ENCODE measurements around the gene KCNJ16. TPM values are rescaled to one million over a fixed set of nuclear protein-coding genes. Genes with fewer than 3 reads are reported as not detected.
"Not testable (repeated sequence)": the region's sequence is repeated elsewhere in the genome, so short reads cannot be mapped to it uniquely, and the experiment has no call there.

KCNJ16 gene
- total RNA-seq, 1 donor from 2014 or later = 0.35 TPM

DNA sequence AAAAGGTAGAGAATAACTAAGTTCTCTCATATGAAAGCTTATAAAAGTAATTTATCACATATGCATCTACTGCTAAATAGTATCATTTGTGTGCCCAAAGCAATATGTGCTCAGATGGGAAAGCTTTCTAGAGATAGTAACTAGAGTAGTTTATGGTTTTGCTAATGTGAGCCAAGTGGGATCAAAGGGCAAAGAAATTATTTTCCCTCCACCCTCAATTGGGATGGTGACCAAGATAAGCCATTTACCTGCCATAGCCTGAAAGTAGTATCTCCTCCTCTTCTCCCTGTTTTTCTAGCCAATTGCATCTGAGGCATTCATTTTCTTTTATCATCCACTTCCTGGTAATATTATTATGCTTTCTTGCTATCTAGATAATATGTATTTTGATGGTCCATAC is 41.9 kb upstream of the KCNJ16 start:
- no peak overlapping the region for H3K4me3 ChIP-seq
- ATAC-seq (no peak), DNase-seq (no peak)
- H3K27me3 ChIP-seq = no peaks in the 10 kb centered on the region
- H3K27ac ChIP-seq = no peak overlapping the region
- intact Hi-C loops (cut with DNase I) = no loop called here
- H3K36me3 ChIP-seq = no peaks in the 10 kb centered on the region
- TF ChIP-seq, protein P1, sequence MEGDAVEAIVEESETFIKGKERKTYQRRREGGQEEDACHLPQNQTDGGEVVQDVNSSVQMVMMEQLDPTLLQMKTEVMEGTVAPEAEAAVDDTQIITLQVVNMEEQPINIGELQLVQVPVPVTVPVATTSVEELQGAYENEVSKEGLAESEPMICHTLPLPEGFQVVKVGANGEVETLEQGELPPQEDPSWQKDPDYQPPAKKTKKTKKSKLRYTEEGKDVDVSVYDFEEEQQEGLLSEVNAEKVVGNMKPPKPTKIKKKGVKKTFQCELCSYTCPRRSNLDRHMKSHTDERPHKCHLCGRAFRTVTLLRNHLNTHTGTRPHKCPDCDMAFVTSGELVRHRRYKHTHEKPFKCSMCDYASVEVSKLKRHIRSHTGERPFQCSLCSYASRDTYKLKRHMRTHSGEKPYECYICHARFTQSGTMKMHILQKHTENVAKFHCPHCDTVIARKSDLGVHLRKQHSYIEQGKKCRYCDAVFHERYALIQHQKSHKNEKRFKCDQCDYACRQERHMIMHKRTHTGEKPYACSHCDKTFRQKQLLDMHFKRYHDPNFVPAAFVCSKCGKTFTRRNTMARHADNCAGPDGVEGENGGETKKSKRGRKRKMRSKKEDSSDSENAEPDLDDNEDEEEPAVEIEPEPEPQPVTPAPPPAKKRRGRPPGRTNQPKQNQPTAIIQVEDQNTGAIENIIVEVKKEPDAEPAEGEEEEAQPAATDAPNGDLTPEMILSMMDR (IDR thresholded peaks at IDR 0.05) = no peak
- H3K4me1 ChIP-seq = no peaks in the 10 kb centered on the region
- H3K9me3 ChIP-seq = no peaks in the 10 kb centered on the region

DNA sequence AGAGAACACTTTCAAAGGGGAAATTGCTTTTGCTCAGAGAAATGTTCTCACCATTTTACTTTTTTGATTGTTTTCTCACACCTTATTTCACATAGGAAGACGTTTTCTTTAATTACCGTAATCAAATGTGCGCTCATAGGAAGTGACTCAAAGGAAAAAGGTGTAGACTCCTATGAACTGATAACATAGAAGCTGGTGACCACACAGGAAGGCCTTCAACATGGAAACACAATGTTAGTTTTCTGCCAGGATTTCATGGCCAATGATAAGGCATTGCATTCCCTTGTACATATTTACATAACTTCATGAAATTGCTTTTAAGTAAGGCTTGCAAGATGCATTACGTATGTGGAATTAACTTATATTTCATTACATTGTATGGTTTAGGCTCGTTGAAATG is 40.9 kb upstream of the KCNJ16 start:
- intact Hi-C loops (cut with DNase I) = no loop called here
- no peak overlapping the region for H3K4me3 ChIP-seq
- no peak overlapping the region for H3K27ac ChIP-seq
- no peaks in the 10 kb centered on the region for H3K36me3 ChIP-seq
- H3K27me3 ChIP-seq = no peaks in the 10 kb centered on the region
- TF ChIP-seq, protein P1 (IDR thresholded peaks at IDR 0.05) = no peak
- H3K4me1 ChIP-seq = no peaks in the 10 kb centered on the region
- H3K9me3 ChIP-seq = no peaks in the 10 kb centered on the region
- no peak for DNase-seq
- no peak for ATAC-seq

DNA sequence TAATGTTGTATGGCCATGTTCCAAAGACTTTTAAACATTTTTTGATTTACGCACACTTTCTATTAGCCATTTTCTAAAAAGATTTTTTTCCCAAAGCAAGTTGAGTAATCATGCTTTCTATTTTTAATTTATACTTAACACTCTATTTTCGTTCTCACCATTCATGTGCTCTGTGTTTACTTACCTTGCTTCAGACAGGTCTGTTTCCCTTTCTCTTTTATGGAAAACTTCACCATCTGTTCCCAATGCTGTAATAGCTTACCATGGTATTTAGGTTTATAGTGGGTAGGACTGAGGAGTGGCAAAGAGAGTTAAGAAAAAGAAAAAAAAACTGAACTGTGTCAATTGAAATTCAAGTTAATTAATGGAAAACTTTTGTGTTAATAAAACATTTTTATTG is 37.5 kb upstream of the KCNJ16 start:
- ATAC-seq (no peak), DNase-seq (no peak)
- no peak overlapping the region for H3K27ac ChIP-seq
- intact Hi-C loops (cut with DNase I) = no loop called here
- H3K36me3 ChIP-seq = no peaks in the 10 kb centered on the region
- H3K9me3 ChIP-seq = no peaks in the 10 kb centered on the region
- H3K27me3 ChIP-seq = no peaks in the 10 kb centered on the region
- TF ChIP-seq, protein P1 (IDR thresholded peaks at IDR 0.05) = no peak
- no peaks in the 10 kb centered on the region for H3K4me1 ChIP-seq
- no peak overlapping the region for H3K4me3 ChIP-seq

DNA sequence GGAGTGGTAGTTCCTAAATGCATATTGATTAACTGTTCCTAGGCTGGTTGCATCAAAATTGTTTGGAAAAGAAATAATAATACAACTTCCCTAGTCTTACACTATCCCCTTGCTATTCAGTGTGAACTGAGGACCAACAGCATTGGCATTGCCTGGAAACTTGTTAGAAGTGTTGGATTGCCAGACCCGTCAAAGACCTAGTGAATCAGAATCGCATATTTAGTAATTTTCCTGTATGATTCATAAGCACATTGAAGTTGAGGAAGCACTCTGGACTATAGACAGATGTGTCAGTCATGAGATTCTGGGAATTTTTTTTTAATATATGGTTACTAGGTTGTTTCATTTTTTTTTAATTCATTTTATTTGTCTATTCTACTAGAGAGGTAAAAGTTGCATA is 34.7 kb upstream of the KCNJ16 start:
- TF ChIP-seq, protein P1 (IDR thresholded peaks at IDR 0.05) = no peak
- DNase-seq (no peak), ATAC-seq (peak; percentile 53)
- H3K36me3 ChIP-seq = no peaks in the 10 kb centered on the region
- no peaks in the 10 kb centered on the region for H3K9me3 ChIP-seq
- no peaks in the 10 kb centered on the region for H3K27me3 ChIP-seq
- H3K27ac ChIP-seq = no peak overlapping the region
- intact Hi-C loops (cut with DNase I) = no loop called here
- H3K4me1 ChIP-seq = no peaks in the 10 kb centered on the region
- no peak overlapping the region for H3K4me3 ChIP-seq

DNA sequence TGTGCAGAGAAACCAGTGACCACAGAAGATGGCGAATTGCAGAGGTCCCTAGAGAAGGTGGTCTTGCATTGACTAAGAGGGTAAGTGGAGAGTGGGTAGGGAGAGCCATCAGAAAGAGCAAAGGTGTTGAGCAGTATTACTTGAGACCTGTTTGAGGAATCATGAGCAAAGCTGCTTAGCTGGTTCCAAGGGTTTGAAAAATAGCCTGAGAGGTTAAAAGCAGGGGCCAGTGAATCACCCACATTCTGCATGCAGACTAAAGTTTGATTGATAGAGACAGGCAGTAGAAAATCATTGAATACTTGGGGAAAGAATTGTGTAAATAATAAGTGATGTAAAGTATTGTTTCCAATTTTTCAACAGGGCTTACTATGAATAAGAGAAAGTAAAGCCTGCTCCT is 34.0 kb upstream of the KCNJ16 start:
- no peaks in the 10 kb centered on the region for H3K27me3 ChIP-seq
- no peak for DNase-seq
- no peak overlapping the region for H3K27ac ChIP-seq
- no peaks in the 10 kb centered on the region for H3K36me3 ChIP-seq
- intact Hi-C loops (cut with DNase I) = no loop called here
- TF ChIP-seq, protein P1 (IDR thresholded peaks at IDR 0.05) = no peak
- H3K4me1 ChIP-seq = no peaks in the 10 kb centered on the region
- no peaks in the 10 kb centered on the region for H3K9me3 ChIP-seq
- ATAC-seq = no peak
- H3K4me3 ChIP-seq = no peak overlapping the region

DNA sequence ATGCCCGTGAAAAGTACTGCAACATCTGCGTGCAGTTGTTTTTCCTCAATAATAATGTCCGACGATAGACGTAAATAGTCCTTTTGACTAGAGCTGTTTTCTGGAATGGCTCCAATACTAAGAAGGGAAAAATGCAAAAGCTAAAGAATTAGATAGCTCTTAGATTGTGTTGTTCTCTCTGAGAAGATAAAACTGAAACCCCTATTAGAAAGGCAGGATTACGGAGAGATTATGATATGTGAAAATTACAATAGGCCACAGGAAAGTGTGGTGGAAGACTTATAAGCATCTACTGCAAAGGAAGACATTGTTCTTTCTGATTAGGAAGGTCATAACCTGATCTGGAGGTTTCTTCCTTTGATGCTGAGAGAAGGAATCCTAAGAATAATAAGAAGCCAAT is 33.5 kb upstream of the KCNJ16 start:
- Histone ChIP-seq H3K36me3 (no peaks in the 10 kb centered on the region), H3K27ac (no peak overlapping the region), H3K4me1 (no peaks in the 10 kb centered on the region), H3K27me3 (no peaks in the 10 kb centered on the region), H3K9me3 (no peaks in the 10 kb centered on the region), H3K4me3 (no peak overlapping the region)
- intact Hi-C loops (cut with DNase I) = no loop called here
- ATAC-seq (no peak), DNase-seq (no peak)
- TF ChIP-seq, protein P1 (IDR thresholded peaks at IDR 0.05) = no peak

DNA sequence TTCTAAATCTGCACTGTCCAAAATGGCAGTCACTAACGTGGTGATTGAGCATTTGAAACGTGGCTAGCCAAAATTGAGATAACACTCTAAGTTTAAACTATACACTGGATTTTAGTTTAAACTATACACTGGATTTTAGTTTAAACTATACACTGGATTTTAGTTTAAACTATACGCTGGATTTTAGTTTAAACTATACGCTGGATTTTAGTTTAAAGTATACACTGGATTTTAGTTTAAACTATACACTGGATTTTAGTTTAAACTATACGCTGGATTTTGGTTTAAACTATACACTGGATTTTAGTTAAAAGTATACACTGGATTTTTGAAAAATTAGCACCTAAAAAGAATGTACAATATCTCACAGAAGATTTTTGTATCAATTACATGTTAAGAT is 29.2 kb upstream of the KCNJ16 start:
- intact Hi-C loops (cut with DNase I); H3K27ac ChIP-seq; H3K9me3 ChIP-seq; ATAC-seq; H3K36me3 ChIP-seq; DNase-seq; H3K27me3 ChIP-seq; H3K4me1 ChIP-seq; H3K4me3 ChIP-seq: not testable (repeated sequence)
